HG03060 (cell line): ENCODE data around the gene EEPD1.

Experiments
- ATAC-seq: cut with Tn5 transposase; IDR thresholded peaks from one replicate; pipeline ENCODE4 v1.9.1; 2021; ENCODE audit warnings: low read depth, moderate number of reproducible peaks; ENCODE audit not compliant: unreplicated experiment

EEPD1 gene

GRCh38 chr7:36278069-36278619 lies 125.1 kb downstream of the EEPD1 start:
- ATAC-seq: no peak

DNA sequence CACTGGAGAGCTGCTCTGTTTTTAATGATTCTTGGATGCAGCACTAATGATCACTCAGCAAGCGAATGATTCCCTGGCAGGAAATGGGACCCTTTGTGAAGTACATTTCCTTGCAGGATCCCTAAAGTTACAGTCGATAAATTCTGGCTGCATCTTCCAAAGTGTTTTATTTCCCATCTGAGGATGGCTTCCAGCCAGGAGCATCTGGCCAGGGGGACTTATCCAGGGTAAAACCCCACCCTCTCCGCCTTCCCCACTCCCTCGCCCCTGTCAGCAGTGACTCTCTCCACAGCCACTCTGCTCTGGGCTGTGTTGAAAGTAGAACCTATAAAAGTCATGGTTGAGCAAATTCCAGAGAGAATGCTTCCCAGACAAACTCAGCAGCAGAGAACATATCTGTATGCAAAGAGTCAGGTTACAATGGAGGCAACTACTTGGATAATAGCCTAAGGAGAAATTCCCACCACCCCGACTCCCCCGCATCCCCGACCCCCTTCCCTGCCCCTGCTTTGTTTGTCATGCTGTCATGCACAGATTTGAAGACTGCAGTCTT lies 125.6 kb downstream of the EEPD1 start:
- ATAC-seq: no peak

DNA sequence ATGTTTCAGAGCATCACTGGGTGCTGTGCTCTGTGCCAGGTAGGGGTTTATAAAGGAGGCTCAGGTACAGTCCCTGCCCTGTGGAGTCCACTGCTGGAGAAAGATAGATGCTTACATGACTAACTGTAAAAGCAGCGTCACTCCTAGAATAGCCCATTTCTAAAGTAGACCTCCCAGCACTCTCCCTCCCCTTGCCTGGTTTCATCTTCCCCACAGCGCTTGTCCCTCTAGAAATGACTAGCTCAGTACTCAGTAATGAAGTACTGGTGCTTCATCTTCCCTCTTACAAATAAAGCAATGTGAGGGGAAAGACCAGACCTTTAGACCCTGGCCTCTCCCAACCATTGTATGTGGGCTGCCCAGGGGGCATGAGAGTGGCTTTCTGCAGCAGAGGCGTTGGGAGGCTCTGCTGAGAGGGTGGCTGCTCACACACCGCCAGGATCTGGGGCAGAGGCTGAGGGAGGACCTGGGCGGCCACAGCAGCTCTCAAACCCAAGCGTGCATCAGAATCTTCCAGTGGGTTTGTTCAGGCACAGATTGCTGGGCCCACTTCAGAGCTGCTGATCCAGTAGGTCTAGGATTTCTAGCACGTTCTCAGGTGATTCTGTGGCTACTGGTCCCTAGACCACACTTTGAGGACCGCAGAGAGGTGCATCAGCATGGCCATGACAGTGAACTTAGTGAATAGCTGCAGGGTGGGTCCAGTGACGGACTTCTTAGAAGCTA lies 126.3 kb downstream of the EEPD1 start:
- peak; percentile 45 for ATAC-seq

DNA sequence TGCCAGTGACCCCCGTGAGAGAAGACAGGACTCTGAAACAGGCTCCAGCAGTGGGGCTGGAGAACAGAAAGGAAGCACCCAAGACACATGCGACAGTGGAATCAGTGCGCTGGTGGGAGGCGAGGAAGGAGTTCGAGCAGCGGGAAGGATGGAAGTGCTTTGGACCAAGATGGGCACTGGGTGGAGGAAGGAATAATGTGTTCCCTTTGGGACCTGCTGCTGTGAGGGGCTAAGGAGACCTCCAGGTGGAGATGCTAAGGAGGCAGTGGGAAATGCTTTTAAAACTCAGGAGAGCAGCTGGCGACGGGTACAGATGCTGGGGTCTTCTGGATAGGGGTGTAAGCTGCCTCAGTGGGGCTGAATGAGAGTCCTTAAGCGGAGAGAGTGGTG lies 126.9 kb downstream of the EEPD1 start:
- no peak for ATAC-seq

GRCh38 chr7:36280840-36281812 lies 128.1 kb downstream of the EEPD1 start:
- peak; percentile 29 for ATAC-seq

DNA sequence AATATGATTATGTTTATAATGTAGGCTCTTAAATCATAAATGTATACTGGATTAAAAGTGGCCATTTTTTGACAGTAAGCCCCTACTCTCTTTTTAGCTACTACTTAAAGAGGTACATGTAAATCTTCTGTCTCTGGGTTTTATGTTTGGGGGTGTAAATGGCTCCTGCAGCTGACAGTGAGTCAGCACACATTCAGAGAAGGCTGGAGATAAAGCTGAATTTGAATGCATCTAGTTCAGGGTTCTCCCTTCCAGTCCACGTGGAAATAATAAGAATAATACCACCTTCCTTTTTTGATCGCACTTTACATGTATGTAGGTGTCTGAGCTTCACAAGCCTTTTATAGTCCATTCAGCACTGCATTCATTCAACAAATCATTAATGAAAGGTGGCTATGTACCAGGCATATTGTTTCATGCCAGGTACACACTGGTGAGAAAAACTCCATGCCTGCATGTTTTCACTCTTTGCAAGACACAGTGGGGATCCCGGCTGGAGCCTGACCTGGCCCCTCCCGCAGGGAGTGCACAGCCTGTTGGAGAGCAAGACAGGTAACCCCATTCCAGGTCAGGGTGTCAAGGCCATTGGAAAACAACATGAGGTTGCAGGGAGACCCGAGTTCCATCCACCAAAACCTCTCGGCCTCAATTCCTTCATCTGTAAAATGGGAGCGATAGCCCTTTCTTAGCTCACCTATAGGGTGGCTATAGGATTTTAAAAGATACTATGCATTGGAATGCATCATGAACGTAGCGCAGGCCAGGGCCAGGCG lies 129.1 kb downstream of the EEPD1 start:
- no peak for ATAC-seq

DNA sequence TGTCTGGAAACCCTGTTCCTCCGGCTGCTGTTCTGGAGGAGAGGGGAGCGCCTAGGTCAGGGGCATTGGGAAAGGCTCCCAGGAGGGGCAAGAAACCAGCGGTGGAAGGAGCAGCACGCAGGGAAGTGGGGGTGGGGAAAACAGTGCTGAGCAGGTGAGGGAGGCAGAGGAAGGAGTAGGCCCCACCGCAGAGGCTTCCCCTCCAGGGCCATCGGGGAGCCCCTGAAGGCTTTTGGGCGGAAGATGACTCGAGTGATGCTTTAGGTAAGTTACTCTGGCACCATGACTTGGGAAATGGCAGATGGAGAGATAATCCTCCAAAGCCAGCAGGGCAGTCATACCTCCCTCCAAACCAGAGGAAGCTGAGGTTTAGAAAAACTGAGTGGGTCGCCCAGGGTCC lies 130.1 kb downstream of the EEPD1 start:
- no peak for ATAC-seq

DNA sequence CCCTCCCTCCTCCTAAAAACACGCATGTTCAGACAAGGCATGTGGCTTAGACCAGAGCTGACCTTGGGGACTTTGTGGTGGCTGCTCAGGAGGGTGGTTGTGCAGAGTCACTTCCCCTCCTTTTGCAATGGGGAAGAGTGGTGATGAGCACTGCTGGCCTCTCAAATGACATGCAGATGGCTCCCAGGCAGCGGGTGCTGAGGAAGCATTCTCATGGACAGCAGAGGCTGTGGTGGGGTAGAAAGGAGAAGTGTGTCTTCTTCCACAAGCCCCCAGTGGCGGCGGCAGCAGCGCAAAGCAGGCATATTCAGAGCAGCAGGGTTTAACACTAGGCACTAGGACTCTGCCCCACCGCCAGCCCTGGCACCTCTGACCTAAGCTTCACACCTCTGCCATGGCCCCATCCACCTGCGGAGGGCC lies 130.7 kb downstream of the EEPD1 start:
- peak; percentile 30 for ATAC-seq

DNA sequence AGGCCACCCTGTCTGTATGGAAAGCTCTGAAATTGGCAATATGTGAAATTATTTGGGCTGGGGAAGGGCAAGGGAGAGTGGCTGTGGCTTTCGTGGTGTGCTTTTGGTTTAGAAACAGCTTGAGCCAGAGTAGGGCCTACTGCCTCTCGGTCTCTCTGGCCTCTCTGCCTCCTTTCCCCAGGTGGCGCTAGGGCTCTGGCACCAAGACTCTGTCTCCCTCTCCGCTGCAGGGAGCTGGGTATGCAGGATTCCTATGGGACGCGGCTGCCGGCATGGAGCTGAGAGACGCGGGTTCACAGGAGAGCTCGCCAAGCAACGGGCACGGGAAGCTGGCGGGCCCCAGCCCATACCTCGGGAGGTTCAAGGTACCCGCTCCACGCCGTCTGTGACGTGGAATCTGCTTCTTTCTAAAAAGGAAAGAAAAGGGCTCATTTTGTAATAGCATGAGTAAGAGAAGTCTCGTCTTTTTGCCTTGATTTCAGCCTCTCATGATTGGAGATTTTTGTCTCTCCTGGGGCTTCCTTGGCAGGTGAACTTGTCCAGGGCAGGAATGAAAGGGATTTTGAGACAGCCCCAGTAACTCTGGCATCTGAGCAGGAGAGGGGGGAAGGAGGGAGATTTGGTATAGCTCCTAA lies 131.5 kb downstream of the EEPD1 start:
- ATAC-seq: no peak

GRCh38 chr7:36285276-36285675 lies 132.2 kb downstream of the EEPD1 start:
- no peak for ATAC-seq

- no peak for ATAC-seq
Measured at GRCh38 chr7:36286226-36286625, 133.2 kb downstream of the EEPD1 start.

DNA sequence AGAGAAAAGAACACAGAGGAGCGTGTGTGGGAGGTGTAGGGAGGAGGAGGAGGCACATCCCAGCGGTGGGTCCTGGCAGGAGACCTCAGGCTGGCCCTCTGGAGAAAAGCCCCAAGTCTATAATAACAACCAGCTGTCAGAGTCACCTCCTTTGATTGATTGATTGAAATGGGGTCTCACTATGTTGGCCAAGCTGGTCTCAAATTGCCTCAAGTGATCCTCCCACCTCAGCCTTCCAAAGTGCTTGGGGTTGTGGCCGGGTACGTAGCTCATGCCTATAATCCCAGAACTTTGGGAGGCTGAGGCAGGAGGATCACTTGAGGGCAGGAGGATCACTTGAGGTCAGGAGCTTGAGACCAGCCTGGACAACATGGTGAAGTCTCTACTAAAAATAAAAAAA lies 133.6 kb downstream of the EEPD1 start:
- no peak for ATAC-seq

- no peak for ATAC-seq
Measured at GRCh38 chr7:36287371-36288241, 134.6 kb downstream of the EEPD1 start.

DNA sequence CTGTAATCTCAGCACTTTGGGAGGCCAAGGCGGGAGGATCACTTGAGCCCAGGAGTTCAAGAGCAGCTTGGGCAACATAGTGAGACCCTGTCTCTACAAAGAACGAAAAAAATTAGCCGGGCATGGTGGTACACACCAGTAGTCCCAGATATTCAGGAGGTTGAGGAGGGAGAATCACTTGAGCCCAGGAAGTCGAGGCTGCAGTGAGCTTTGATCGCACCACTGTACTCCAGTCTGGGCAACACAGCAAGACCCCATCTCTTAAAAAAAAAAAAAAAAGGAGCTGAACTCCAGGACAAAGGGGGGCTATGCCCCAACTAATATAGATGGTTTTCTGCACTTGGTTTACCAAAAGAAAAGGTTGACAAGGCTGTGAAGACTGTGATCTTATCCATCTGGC lies 135.4 kb downstream of the EEPD1 start:
- no peak for ATAC-seq

DNA sequence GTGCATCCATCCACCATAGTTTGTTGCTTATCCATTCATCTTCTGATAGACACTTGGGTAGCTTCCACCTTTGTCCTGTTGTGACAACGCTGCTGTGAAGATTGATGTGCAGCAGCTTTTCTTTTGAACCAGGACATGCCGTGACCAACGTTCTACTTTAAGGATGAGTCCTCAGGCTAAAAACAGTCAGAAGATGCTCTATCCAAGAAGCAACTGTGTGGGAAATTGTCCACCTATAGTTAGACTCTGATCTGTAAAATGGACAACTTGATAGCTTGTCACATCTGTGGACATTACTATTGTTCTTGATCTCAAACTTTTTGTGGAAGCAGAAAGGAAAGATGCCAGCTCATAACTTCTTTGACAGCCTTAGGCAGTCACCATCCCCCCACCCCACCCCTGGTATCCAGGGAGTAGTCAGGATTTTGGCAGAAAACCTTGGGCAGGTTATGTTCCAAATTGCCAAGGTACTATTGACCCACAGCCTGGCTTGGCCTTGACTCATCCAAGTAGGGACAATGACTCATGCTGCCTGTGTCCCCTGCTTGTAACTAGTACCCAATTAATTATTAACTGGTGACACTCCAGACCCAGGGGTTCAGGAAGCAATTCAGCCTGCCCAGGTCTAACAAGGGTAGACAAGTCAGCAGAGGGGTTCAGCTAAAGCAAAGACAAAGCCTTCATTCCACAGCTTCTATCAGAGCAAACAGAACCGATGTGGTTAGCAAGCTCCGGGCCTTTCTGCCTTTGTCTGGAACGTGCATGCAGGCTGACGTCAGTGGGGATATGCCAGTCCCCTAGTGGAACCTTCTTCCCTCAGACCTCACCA lies 137.0 kb downstream of the EEPD1 start:
- ATAC-seq: no peak

DNA sequence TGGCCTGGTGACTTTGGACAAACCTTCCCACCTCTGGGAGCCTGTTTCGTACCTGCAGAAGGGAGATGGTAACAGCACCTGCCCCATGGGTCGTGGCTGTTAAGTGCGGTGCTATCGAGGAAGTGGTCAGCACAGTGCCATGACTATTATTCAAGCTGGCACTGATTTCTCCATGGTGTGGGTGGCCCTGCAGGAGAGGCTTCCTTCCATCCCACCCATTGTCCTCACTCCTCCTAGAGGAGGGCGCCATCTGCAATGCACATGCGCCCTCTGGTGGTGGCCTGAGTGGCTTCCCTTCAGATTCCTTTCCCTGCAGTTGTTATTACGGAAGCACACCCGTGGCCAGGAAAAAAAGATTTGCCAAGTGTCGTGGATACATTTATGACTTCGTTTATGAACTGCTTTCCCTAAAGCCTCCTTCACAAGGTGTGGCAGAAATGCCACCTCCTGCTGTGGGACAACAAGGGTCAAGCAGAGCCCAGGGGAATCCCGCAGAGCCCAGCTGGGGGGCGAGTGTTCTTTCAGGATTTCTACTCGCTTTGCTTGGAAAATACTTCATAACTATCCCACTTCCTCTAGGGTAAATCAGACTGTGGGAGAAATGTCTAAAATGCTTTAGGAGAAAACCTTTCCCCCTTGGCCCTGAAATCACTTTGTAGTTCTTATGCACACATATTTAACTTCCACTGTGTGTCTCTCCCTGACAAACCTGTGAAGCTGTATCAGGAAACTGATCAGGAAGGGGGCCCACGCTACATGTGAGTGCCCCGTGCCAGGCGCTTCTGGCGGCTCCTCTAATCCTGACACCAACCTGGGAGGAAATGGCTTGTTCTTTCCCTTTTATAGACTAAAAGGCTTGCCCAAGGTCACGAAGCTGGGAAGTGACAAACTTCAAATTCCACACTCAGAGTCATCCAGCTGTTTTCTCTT lies 138.6 kb downstream of the EEPD1 start:
- ATAC-seq: no peak

DNA sequence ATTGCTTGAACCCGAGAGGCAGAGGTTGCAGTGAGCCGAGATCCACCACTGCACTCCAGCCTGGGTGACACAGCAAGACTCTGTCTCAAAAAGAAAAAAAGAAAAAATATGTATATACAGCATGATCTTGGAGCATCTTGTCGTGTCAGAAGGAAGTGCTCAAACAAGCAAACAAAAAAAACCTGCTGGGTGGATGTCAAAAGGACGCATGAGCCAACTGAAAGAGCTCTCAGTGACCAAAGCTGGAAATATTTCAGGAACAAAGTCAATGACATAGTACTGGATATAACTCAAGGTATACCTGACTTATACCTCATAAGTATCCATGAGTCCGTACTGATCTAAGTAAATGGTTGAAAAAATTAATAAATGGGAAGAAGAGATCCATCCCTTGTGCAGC lies 142.0 kb downstream of the EEPD1 start:
- no peak for ATAC-seq
